Measurements from ENCODE around the gene ZC3H10.
A peak's percentile ranks its signal among the peaks of the same experiment; 100 is the strongest.
"Not testable (repeated sequence)": the region's sequence is repeated elsewhere in the genome, so short reads cannot be mapped to it uniquely, and the experiment has no call there.

The ZC3H10 gene

DNA sequence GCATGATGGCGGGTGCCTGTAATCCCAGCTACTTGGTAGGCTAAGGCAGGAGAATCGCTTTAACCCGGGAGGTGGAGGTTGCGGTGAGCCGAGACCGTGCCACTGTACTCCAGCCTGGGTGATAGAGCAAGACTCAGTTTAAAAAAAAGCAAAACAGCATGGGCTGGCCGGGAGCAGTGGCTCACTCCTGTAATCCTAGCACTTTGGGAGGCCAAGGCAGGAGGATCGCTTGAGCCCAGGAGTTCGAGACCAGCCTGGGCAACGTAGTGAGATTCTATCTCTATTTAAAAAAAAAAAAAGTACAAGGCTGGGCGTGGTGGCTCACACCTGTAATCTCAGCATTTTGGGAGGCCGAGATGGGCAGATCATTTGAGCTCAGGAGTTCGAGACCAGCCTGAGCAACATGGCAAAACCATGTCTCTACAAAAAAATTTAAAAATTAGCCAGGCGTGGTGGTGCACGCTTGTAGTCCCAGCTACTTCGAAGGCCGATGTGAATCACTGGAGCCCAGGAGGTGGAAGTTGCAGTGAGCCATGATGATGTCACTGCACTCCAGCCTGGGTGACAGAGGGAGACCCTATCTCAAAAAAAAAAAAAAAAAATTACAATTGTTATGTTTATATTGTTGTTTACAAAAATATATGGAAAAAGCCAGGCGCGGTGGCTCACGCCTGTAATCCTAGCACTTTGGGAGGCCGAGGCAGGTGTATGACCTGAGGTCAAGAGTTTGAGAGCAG is 38.6 kb downstream of the ZC3H10 start:
- not testable (repeated sequence) for DNase-seq

DNA sequence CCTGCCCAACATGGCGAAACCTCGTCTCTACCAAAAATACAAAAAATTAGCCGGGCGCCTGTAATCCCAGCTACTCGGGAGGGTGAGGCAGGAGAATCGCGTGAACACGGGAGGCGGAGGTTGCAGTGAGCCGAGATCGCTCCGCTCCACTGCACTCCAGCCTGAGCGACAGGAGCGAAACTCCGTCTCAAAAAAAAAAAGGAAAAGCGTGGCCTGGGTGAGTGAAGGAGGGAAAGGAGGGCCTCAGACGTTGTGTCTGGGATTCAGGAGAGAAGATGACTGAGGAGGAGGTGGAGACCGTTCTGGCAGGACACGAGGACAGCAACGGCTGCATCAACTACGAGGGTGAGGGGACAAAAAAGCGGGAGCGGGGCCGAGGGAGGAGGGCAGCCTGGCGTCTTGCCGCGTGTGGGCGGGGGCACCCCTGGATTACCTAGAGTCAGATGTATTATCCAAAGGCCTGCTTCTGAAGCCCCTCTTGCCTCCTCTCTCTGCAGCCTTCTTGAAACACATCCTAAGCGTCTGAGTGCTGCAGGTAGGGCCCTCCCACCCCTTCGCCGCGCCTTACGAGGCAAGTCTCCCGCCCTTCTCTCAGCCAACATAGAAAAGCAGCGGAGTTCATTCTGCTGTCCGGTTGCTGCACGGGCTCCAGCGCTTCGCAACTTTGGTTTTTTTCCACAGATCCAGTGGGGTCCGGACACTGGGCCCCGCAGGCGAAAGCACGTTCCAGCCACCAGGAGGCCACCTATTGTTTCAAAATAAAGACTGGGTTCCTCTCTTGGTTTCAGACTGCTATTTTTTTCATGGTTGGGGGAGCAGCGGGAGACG is 39.3 kb downstream of the ZC3H10 start:
- peak; percentile 59 to 68 for DNase-seq

DNA sequence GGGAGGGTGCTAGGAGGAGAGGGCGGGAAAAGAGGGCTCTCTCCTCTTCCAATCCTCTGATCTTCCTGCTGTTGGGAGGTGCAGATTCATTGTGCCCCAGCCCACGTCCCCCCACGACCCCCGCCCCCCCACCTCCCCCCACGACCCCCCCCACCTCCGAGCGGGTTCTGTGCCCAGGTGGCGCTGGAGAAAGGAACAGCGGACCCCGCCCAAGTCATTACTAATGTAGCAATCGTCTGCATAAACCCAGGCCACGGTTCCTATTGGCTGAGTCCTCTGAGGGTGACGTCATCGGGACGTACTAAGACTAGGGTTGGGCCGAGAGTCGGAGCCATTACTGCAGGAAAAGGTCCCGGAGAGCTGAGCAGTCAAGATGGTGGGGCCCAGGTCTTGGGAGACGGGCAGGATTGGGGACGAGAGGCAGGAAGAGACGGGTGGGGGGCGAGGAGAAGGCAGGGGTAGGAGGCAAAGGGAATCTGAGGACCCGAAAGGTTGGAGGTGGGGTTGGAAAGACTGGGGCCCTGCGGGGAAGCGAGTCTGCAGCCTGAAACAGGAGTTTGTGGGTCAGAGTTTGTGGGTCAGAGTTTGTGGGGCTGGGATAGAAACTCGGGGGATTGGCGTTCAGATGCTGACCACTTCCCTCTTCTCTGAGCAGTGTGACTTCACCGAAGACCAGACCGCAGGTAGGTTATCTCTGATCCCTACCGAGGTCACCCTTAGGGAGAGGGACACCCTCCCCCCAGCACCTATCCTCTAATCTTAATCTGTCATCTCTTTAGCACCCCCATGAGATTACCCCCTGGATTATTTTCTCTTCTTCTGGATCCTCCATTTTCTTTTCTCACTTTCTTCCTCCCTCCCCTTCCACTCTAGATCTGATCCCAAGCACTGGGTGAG is 40.2 kb downstream of the ZC3H10 start, which contains the start of gene MYL6:
Gene MYL6 (plus strand): TSS at position 331 of the 897 bp plus-strand sequence. CDS start 43 bp downstream, at position 374.
- DNase-seq = peak; percentile 95 to 98

DNA sequence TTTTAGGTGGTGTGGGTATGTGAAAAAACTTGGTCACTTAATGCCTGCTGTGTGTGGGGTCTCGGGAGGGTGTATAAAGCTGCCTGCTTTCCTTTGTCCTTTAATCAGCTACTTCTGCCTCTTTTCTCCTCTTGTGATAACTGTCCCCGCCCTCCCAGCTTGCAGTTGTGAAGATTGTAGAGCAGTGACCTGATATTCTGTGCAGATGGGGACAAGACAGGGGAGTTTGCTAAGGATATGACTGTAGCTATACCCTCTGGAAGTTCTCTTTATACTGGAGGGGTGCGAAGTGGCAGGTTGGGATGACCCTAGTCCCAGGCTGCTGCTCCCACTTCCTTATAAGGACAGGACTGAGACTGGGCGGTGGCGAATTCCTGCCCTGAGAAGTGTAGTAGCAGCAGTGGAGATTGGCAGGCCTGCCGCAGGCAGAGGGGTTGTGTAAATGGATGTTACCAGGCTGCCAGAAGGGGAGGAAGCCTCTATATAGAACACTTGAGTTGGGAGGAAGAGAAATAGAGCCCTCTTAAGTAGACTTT is 40.9 kb downstream of the ZC3H10 start:
- peak; percentile 44 to 57 for DNase-seq

DNA sequence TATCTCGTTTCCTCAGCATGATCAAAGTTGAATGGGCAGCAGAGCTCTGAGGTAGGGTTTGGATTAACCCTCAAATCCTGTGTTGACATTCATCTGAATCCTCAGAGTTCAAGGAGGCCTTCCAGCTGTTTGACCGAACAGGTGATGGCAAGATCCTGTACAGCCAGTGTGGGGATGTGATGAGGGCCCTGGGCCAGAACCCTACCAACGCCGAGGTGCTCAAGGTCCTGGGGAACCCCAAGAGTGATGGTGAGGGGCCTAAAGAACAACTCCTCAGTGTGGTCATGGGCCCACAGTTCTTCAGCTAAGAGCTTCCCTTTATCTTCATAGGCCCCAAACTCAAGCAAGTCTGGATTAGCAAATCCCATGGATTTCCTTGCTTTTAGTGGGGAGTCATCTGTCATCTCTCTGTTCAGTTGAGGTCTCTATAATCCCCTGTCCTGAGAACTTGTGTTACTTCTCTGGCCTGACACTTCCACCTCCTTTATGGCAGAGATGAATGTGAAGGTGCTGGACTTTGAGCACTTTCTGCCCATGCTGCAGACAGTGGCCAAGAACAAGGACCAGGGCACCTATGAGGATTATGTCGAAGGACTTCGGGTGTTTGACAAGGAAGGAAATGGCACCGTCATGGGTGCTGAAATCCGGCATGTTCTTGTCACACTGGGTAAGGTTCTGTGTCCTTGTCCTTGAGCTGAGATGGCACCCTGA is 41.6 kb downstream of the ZC3H10 start:
- DNase-seq = no peak

DNA sequence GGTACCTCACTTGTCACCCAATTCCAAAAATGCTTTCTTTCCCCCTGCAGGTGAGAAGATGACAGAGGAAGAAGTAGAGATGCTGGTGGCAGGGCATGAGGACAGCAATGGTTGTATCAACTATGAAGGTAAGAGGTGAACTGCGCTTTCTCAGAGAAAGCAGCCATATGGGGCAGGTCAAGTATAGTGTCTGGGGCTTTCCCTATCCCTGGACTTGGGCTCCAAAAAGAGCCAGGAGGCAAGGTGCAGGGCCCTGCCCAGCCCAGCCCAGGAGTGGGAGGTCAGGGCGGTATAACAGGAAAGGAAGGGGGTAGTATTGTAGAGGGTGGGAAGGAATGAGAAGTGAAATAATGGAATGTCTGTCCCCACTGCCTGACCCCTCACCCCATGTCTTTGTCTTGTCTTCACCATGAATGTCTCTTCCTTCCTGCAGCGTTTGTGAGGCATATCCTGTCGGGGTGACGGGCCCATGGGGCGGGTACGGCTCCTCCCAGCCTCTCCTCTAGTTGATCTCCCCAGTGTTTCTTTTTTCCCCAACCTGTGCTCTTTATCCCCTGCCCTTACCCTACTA is 42.2 kb downstream of the ZC3H10 start:
- DNase-seq = peak in 1 of 2 donors; percentile 35

DNA sequence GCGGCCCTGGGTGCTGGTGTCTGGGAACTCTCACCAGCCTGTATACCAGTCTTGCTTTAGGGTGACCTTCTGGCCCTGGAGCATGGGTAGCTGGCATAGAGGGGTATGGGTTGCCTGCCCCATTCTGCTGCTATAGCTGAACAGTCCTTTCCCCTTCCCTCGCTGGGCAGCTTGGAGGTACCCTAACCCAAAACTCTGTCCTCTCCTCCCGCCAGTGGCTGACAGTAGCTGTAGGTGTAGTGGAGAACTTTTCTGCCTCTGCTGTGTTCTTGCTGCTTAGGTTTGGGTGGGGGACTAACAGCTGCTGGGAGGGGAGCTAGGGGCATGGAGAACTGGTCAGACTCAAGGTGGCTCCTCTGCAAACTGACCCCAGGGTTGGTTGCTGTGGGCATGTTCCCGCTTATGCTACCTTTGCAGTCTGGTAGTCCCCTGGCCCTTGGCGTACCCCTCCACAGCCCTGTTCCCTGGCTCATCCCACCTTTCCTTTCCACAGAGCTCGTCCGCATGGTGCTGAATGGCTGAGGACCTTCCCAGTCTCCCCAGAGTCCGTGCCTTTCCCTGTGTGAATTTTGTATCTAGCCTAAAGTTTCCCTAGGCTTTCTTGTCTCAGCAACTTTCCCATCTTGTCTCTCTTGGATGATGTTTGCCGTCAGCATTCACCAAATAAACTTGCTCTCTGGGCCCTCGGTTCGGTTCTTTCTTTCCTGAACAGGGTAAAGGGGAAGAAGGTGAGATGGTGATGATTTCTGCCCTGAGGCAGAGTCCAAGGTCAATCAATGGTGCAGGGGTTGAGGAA is 43.0 kb downstream of the ZC3H10 start:
- DNase-seq = no peak

DNA sequence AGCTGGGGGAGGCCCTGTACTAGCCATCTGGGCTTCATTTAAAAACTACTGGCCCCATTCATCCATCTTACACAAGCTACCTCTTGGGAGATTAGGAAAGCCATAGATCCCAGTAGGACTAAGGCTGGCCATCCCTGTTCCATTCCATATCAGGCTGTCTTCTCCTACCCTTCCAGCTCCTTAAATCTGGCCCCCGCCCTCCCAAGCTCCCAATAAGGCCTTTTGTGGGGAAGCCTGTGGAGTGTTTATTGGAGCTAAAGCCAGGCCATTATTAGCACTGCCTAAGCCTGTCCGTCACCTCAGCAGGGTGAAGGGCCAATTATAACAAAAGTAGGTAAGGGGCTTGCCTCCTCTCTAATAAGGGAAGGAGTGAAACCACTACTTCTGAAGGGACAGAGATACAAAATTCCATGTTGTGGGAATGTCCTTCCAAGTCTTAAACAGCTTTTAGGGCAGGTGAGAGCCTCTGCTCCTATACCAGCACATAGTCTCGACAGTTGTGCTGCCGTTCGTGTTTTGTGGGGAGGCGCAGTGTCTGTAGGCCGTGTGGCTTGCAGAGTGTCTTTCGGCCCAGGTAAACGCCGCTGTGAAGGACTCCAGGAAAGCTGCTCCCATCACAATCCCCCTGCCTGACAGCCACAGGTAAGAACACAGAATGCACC is 43.8 kb downstream of the ZC3H10 start:
- no peak for DNase-seq

DNA sequence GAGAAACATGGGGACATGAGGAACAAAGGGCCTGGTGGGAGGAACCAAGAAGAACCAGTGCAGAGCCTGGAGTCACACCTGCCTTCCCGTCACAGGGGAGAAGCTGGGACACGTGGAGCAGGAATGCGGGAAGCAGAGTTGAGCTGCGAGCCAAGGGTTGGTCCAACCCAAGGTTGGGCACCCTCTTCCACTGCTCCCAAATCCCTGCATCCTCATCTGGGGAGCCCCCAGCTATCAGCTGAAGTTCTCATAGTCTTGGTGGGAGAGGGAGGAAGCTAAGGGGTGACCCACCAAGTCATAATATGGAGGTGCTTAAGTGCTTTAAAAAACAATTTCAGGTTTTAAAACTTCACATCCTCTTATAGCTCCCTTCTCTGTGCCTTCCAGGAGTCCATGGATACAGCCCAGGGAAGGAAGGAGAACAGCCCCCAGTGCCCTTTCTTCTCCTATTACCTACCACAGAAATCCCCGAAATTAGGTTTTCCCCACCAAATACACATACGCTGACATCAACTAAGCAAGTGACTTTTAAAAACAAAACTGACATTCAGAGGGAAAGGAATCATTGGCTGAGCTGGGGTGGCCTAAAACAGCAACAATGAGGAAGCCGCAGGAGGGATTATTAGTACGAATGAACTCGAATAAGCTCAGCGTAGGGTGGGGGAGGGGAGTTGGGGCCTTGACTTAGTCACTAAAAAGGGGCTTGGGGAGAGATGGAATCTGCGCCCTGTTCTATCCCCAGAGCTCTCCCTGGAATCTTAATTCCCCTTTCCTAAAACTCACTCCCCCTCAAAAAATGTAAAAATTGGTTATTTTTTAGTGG is 44.6 kb downstream of the ZC3H10 start:
- no peak for DNase-seq

DNA sequence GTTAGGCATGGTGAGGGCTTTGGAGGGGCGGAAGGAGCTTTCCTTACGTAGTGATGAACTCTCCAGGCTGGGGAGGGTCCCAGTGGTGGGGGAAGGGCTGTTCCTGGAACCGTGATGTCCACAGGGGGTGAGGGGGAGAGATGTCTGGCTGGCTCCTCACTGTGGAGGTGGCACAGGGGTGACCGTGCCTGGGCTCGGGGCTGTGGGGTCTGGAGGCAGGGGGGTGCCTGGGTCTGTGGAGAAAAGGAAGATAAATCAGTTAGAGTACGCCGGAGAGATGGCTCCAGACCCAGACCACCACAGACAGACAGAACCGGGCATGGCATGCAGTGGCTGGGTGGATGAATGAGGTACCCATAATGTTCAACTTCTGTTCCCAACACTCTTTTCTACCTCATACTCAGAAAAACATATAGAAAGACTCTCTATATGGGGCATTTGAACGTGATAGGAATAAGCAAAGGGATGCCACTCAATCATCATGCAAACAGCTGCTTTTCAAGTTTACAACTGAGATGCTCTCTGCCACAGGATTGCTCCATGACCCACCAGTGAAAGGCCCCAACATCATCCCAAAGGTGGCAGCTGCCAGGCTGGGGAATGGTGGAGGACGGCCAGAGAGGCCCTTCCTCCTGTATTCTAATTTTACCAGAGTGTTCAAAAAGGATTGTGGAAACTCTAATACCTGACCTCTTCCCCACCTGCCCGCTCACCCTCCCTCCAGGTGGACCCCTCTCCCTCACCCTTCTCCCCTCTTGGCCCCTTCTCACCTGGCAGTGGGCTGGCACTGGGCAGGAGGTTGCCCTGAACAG is 45.7 kb downstream of the ZC3H10 start:
- DNase-seq = no peak

DNA sequence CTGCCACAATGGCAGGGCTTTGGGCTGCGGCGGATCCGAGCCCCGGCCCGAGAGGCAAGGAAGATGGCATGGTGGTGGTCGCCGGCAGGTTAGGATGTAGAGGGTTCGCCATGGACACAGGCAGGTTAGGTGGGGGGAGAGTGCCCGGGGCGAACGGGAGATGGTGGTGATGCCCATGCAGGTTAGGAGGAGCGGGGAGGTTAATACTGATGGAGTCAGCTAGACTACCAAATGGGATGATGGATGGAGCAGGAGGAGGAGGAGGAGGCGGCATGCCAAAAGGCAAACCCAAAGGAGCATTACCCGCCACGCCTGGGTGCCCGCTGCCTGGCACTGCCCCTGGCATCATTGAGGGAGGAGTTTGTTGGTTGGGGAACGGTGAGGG is 46.3 kb downstream of the ZC3H10 start:
- DNase-seq = no peak

DNA sequence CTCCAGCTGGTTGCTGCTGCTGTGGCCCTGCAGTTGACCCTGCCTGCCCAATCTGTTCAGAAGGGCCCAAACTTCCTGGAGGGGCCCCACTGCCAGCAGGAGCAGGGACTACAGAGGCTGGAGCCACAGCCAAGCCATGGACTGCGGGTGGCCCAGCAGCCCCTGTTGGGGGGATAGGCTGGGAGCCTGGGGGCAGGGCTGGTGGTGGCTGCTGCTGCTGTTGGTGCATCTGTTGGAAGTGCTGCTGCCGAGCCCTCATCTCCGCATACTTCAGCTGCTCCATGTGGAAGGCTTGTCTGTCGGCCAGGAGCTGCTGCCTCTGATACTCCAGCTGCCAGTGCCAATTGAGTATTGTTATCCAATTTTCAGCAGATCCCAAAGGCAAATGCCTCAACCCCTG is 47.3 kb downstream of the ZC3H10 start:
- no peak for DNase-seq

DNA sequence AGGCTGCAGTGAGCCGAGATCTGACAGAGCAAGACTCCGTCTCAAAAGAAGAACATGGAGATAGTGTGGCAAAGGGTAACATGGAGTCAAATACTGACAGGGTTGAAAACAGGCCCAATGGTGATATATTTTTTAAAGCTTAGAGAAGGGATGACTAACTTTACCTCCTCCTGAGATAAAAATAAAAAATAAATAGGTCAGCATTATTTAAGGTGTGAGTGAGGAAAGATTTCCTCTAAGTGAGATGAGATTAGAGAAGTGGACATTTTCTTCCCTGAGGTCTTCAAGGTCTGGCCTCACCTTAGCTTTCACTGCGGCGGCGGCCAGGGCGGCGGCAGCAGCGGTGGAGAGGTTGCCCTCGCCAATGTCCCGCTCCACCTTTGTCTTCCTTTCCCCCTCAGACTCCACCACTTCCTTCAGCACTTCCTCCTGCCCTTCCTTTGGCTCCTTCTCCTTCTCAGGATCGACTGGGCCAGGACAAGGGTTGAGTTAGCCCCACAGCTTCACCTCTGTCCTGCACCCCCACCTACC is 51.2 kb downstream of the ZC3H10 start:
- no peak for DNase-seq

DNA sequence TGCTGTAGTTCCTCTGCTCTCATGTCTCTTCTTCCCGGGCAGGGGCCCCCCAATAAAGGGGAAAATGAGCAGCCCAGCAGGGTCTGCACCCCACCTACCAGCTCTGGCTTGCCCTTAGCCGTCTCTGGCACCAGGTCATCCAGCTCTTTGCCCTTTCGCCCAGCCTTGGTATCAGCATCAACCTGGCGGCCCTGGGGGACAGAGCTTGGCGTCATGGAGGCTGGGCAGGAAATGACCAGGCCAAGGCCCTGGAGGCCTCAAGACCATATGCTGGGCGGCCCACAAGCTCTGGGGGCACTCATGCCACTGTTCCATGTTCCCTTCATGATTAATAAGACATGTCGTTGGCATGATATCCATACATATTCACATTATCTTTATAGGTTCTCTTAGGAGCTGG is 54.8 kb downstream of the ZC3H10 start:
- DNase-seq = no peak
